Measurements from ENCODE around the gene RPL18A.

RPL18A gene

DNA sequence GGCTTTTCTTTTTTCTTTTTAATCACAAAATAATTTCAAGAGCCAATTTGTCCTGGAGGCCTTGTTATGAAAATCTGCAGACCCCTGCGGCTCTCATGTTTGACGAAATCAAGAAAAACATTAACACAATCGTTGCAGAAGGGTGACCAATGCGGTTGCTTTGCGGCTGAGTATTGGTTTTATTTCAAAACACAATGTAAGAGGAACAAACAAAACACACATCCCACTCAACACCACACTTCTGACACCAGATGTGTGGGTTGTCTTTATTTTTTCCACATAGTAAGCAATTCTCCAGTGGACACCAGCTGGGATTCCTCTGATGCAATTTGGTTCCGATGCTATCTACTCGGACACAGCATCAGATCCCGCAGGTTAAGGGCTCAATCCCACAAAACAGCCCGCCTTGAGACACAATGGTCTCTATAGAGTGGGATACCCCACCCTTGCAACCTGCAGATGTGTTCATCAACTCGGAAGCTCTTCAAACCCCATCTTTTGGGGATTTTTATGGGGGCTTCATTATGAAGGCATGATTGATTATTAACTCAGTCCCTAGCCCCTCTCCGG lies 51.2 kb downstream of the RPL18A start:
- H3K36me3 ChIP-seq = no peaks in the 10 kb centered on the region
- H3K9me3 ChIP-seq = peaks cover 13% of the 10 kb centered on the region
- H3K27ac ChIP-seq = no peak overlapping the region
- H3K4me1 ChIP-seq (ENCODE audit: control insufficient read depth in 1 of 2, insufficient read depth in 1 of 2, low read depth in 1 of 2, low read length in 1 of 2) = no peaks in the 10 kb centered on the region
- peaks cover 8% of the 10 kb centered on the region for H3K27me3 ChIP-seq
- H3K4me3 ChIP-seq (ENCODE audit: low read depth in 1 of 2, low read length in 1 of 2) = no peak overlapping the region
- TF ChIP-seq, protein P1, sequence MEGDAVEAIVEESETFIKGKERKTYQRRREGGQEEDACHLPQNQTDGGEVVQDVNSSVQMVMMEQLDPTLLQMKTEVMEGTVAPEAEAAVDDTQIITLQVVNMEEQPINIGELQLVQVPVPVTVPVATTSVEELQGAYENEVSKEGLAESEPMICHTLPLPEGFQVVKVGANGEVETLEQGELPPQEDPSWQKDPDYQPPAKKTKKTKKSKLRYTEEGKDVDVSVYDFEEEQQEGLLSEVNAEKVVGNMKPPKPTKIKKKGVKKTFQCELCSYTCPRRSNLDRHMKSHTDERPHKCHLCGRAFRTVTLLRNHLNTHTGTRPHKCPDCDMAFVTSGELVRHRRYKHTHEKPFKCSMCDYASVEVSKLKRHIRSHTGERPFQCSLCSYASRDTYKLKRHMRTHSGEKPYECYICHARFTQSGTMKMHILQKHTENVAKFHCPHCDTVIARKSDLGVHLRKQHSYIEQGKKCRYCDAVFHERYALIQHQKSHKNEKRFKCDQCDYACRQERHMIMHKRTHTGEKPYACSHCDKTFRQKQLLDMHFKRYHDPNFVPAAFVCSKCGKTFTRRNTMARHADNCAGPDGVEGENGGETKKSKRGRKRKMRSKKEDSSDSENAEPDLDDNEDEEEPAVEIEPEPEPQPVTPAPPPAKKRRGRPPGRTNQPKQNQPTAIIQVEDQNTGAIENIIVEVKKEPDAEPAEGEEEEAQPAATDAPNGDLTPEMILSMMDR (IDR thresholded peaks at IDR 0.05) = no peak

All from neutrophil (primary cell).